GM18907 (cell line): ENCODE results near the gene SERINC5.
"Not testable (repeated sequence)": the region's sequence is repeated elsewhere in the genome, so short reads cannot be mapped to it uniquely, and the experiment has no call there.

Experiments
- ATAC-seq: cut with Tn5 transposase; IDR thresholded peaks from one replicate; pipeline ENCODE4 v1.9.1; 2021; ENCODE audit warnings: mild to moderate bottlenecking, moderate library complexity; ENCODE audit not compliant: unreplicated experiment

The SERINC5 gene

DNA sequence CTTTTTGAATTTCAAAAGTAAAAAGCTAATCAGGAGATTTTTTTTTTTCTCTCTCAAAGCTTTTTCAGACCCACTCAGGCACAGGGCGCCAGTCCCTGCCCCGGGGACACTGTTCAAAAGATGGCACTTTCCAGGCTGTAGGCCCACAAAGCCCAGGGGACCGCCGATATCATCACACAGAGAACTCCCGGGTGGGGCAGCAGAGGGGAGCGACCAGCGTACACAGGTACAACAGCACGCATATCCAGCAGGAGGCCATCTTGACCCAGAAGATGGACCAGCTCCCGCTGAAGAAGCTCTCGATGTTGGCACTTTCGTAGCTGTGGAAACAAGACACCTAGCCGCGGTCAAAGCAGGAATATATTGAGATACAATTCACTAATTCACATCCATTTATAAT lies 112.4 kb downstream of the SERINC5 start:
- ATAC-seq: no peak

- ATAC-seq: no peak
Measured at GRCh38 chr5:80142996-80143395, 112.9 kb downstream of the SERINC5 start.

GRCh38 chr5:80141681-80142080 lies 114.2 kb downstream of the SERINC5 start:
- ATAC-seq: no peak

GRCh38 chr5:80141147-80141671 lies 114.6 kb downstream of the SERINC5 start:
- ATAC-seq: no peak

- no peak for ATAC-seq
Measured at GRCh38 chr5:80140496-80140895, 115.4 kb downstream of the SERINC5 start.

- no peak for ATAC-seq
Measured at GRCh38 chr5:80139466-80139972, 116.3 kb downstream of the SERINC5 start.

GRCh38 chr5:80138486-80138885 lies 117.4 kb downstream of the SERINC5 start:
- no peak for ATAC-seq

GRCh38 chr5:80136798-80137197 lies 119.0 kb downstream of the SERINC5 start:
- not testable (repeated sequence) for ATAC-seq

GRCh38 chr5:80134876-80135275 lies 121.0 kb downstream of the SERINC5 start:
- no peak for ATAC-seq

- ATAC-seq: no peak
Measured at GRCh38 chr5:80129146-80129545, 126.7 kb downstream of the SERINC5 start.

- no peak for ATAC-seq
Measured at GRCh38 chr5:80128141-80128540, 127.7 kb downstream of the SERINC5 start.

DNA sequence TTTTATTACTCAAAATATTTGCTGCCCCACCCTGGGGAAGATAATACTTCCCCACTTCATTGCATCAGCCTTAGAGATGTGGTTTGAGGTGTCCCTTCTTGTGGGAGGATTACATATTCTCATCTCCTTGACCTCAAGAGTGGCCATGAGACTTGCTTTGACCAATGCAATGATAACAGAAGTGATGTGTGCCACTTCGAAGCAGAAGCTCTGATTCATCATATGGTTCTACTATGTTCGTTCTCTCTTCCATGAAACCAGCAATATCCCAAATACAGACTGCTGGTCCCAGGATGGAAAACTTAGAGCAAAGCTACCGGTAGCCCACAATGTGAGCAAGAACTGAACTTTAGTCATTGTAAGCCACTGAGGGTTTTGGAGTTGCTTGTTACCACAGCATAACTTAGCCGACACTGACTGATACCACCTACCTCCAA lies 128.7 kb downstream of the SERINC5 start:
- no peak for ATAC-seq

GRCh38 chr5:80125962-80126480 lies 129.8 kb downstream of the SERINC5 start:
- ATAC-seq: peak; percentile 72

- ATAC-seq: peak; percentile 80
Measured at GRCh38 chr5:80125022-80125961, 130.6 kb downstream of the SERINC5 start.

- no peak for ATAC-seq
Measured at GRCh38 chr5:80124121-80124918, 131.5 kb downstream of the SERINC5 start.

- ATAC-seq: no peak
Measured at GRCh38 chr5:80122579-80122978, 133.3 kb downstream of the SERINC5 start.

DNA sequence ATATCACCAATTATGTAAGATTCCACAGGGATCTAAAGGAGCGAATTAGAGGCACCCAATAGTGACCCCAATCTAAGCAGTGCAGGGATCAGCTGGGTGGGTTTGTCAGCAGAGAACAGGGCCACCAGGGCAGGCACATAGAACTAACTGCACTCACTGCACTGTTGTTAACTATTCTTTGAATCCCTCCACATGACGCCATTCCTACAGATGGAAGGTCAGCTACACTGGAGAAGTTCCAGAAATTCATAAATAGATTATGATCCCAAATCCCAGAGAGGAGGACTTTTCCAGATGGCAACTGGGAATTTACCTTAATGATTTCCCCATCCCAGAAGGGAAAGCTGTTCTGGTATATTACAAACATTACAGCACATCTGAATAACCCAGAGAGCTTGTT lies 136.5 kb downstream of the SERINC5 start:
- no peak for ATAC-seq

DNA sequence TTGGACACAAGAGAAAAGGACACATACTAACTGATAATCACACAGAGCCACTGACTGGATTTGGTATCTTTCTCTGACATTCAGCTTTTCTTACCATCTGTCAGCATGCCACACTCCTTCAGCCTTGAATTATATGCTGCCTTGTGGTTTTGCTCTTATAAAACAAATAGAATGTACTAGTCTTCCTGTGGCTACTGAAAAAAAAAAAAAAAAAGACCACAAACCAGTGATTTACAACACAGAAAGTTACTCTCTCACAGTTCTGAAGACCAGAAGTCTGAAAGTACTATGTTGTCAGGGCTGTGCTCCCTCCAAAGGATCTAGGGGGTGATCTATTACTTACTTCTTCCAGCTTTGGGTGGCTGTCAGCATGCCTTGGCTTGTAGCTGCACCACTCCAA lies 138.4 kb downstream of the SERINC5 start:
- ATAC-seq: no peak

DNA sequence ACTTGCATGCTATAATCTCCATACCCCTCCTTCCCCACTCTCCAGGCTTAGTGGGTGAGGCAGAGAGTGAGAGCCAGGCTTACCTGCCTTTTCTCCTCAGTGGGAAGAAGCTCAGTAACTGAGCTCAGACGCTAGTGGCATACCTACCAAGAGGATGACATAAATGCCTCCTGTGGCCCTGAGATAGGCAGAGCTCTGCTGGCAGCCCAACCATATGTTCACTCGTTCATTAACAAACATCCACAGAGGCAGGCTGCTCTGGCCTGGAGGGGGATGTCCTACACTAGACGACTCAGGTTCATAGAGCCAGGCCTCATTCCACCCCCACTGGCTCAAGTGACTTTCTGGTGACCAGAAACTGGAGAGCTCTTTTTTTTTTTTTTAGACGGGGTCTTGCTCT lies 139.4 kb downstream of the SERINC5 start:
- ATAC-seq: no peak

DNA sequence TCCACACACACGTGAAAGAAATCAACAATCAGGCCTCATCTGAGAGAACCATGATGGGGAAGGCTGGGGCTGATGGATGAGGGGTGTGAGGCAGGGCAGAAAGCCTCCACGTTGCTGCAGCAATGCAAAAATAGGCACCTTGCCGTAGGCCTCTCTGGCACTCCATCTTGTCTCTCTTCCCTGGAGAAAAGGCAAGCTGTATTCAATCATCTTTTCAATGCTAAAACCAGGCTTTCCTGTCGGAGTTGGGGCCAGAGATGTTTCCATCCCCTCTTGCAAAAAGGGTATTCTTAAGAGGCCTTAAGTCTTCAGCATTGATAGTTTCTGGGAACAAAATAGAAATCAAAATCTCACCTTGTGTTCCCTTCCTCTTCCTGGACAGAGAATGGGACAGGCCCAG lies 139.8 kb downstream of the SERINC5 start:
- ATAC-seq: no peak

DNA sequence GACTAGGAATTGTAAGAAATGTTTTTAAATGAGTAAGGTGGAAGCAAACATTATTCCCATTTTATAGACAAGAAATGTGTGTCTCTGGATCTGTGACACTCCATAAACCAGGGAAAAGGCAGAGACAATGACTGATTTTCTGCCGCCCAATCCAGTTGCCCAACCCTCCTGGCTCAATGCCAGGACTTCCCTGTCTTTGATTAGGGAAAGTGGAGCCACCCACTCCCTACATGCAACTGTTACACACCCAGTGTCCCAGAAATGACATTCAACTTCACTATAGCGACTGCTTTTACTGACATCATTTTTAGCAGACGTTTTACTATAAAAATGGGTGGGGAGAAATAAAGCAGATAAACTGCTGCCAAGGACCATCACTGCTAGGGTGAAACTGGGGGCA lies 141.0 kb downstream of the SERINC5 start:
- ATAC-seq: no peak
